Globus pallidus (tissue), 1 donor: Measurements from ENCODE around the gene ACVR2B.

ENCODE experiments used
- DNase-seq: peaks from one replicate; pipeline ENCODE4 v3.0.0-alpha.2; 2015; ENCODE audit warnings: low spot score

ACVR2B gene

DNA sequence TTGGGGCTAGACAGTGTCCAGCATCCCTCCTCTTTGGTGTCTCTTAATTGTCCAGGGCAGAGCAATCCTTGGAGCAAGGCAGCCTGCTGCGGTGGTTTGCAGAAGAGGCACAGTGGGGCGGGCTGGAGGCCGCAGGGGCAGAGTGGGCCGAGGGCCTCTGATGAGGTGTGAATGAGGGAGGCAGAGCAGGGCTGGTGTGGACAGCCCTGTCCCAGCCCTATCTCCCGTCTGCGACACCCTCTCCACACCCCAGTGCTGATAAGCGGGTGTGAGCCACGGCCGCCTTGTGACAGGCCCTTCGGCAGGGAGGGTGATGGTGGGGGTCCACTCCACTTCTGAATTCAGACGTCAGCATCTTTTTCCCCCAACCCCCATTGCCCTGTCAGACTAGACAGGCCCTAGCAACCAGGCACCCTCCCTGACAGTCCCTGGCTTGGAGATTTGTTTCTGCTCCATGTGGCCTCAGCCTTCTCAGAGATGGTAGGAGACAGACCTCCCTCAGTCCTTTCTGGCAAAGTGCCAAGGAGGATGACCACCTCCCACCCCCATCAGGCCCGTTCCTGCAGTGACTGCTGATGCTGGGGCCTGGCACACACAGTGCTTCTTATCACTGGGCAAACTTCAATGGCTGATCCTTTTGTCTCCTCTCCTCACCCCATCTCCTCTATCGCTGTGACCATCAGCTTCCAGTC is 79.7 kb downstream of the ACVR2B start:
- no peak for DNase-seq

DNA sequence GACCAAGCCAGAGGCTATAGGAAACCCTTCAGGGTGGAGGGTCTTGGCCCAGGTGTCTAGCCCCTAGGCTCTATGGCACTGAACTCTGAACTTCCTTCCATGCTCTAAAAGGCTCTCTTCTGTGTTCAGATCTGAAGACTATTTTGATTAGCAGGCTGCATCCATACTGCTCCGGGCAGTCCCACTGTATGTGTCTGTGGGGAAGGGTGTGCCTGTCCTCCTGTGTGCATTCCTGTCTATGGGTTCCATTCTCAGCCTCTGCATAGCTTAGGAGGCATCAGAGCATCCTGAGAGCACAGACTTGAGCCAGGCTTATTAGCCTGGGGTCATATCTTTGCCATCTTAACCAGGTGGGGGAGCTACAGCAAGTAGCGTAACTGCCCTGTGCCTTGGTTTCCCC is 80.5 kb downstream of the ACVR2B start:
- DNase-seq, result no peak

DNA sequence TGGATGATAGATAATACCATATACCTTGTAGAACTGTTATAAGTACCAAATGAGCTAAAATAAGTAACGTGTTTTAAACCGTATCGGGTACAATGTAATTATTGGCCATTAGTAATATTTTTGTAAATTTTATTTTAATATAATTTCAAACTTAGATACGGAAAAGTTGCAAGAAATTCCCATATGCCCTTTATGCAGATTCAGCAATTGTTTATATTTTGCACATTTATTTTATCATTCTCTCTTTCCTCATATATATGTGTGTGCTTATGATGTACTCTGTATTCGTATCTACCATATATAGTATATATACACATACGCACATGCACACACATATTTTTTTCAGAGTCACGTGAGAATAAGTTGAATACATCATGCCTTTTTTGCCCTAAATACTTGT is 80.9 kb downstream of the ACVR2B start:
- DNase-seq, result no peak

DNA sequence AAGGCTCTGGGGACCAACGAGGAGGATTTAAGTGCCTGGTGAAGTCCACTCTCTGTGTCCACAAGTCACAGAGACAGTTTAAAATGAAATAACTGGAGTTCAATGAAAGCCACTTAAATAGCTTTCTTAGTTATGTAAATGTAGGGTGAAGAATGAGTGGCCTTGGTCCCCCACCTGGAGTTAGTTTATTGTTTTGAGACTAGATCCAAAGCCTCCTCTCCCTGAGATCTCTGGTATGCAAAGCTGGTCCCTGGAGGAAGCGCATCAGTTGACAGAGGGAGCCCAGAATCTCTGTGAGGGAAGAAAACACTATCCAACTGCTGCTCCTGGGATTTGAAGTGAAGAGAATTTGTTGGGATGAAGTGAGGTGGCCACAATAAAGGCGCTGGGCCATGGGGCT is 83.0 kb downstream of the ACVR2B start:
- DNase-seq, result no peak

DNA sequence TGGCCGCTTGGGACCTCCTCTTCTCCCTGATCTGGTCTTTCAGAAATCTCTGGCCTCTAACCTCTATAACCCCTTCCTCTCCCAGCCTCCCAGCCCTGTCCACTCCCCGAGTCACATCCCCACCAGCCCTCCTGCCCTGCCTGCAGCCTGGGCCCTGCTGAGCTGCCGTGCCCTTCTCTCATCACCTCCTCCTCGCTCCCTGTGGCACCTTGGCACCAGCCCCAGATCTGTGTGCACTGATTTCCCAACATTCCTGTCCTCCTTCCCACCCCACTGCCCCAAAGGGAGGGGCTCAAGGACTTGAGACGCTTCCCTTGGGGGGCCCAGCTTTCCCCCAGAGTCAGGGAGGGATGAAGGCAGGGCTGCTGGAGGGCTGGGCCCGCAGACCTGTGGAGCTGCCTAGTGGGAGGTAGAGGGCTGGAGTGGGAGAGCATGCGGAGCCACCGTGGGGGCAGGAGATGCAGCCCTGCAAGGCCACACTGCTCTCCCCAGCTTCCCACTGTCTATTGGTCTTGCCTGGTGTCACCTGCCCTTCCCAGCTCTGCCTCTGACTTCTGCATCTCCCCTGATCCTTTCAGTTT is 85.2 kb downstream of the ACVR2B start:
- DNase-seq, result no peak

DNA sequence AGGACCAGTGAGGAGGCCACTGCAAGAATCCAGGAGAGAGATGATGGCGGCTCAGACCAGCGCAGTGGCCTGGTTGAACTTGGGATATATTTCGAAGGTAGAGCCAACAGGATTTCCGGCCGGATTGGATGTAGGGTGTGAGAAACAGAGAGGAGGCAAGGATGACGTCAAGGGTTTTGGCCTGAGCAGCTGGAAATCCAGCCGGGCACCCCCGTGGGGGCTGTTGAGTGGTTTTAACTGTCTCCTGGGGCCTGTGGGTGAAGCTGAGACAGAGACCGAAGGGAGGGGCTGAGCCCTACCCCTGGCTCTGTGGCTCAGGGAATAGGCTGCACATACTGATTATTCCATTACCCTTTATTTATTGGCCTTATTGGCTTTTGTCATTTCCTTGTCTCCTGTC is 88.1 kb downstream of the ACVR2B start:
- DNase-seq, result no peak
